SK-N-SH (cell line): ENCODE measurements around the gene MRPS23. TPM values are rescaled to one million over a fixed set of nuclear protein-coding genes. Genes with fewer than 3 reads are reported as not detected.
A peak's percentile ranks its signal among the peaks of the same experiment; 100 is the strongest.

ENCODE experiments used
- CTCF ChIA-PET: fragments of 300-600, 350-600 bp; formaldehyde crosslinking; extraction: SDS; loops from one replicate; lab custom pipeline; 2021; lab: Yijun Ruan, JAX
- POLR2A ChIA-PET: fragments of 350-600 bp; sonication (Branson Sonifier 250); formaldehyde crosslinking; extraction: SDS; loops from one replicate; lab custom pipeline; 2020; ENCODE audit warnings: antibody characterized with exemption, inconsistent platforms; lab: Yijun Ruan, JAX
- DNase-seq: peaks from one replicate; pipeline ENCODE4 v3.0.0; 2012
- H2AFZ ChIP-seq: fragments of 200-600 bp; sonication (generic); 2 replicates; pipeline ENCODE4 v1.8.1; 2016; ENCODE audit warnings: antibody characterized with exemption, mild to moderate bottlenecking, low read depth
- H3F3A ChIP-seq: fragments of 200-600 bp; sonication (generic); replicated peaks from 2 replicates; pipeline ENCODE3; 2016; ENCODE audit warnings: antibody characterized with exemption, mild to moderate bottlenecking; ENCODE audit not compliant: insufficient read depth
- H3K27ac ChIP-seq, 2 experiments: fragments of 200-500 bp in 1 of 2; fragments of 200-600 bp in 1 of 2; sonication (Bioruptor generic) in 1 of 2; sonication (generic), shearing (Covaris generic) in 1 of 2; 2 replicates each; pipeline versions ENCODE4 v1.5.1 to v1.6.1; 2014 to 2016; ENCODE audit warnings: low read depth in 2 of 2, inconsistent platforms in 1 of 2, low read length in 1 of 2, mild to moderate bottlenecking in 1 of 2, mixed read lengths in 1 of 2
- H3K27me3 ChIP-seq: fragments of 200-600 bp; sonication (generic), shearing (Covaris generic); 2 replicates; pipeline ENCODE4 v1.6.1; 2016; ENCODE audit warnings: mixed run types; ENCODE audit not compliant: insufficient read depth
- H3K36me3 ChIP-seq, 2 experiments: fragments of 200-500 bp in 1 of 2; fragments of 200-600 bp in 1 of 2; sonication (Bioruptor generic) in 1 of 2; sonication (generic) in 1 of 2; replicated peaks in 1 of 2; 2 replicates each; pipeline versions ENCODE3 to v1.5.1; 2014 to 2016; ENCODE audit warnings: low read length in 1 of 2, mild to moderate bottlenecking in 1 of 2; ENCODE audit not compliant: insufficient read depth in 2 of 2, control insufficient read depth in 1 of 2
- H3K4me1 ChIP-seq, 2 experiments: fragments of 200-500 bp in 1 of 2; fragments of 200-600 bp in 1 of 2; sonication (Bioruptor generic) in 1 of 2; sonication (generic), shearing (Covaris generic) in 1 of 2; 2 replicates each; pipeline versions ENCODE4 v1.5.1 to v1.6.1; 2014 to 2016; ENCODE audit warnings: low read depth in 1 of 2, low read length in 1 of 2, mixed run types in 1 of 2; ENCODE audit not compliant: insufficient read depth in 2 of 2, control insufficient read depth in 1 of 2
- H3K4me2 ChIP-seq: fragments of 200-600 bp; sonication (generic), shearing (Covaris generic); 2 replicates; pipeline ENCODE4 v1.6.1; 2017; ENCODE audit warnings: mixed run types
- H3K4me3 ChIP-seq, 2 experiments: fragments of 200-500 bp in 1 of 2; fragments of 200-600 bp in 1 of 2; sonication (Bioruptor generic) in 1 of 2; sonication (generic), shearing (Covaris generic) in 1 of 2; 2 replicates each; pipeline versions ENCODE4 v1.5.1 to v1.8.1; 2014 to 2016; ENCODE audit warnings: low read depth in 2 of 2, inconsistent platforms in 1 of 2, low read length in 1 of 2, mild to moderate bottlenecking in 1 of 2, mixed read lengths in 1 of 2, moderate library complexity in 1 of 2
- H3K79me2 ChIP-seq: fragments of 200-600 bp; sonication (generic); 2 replicates; pipeline ENCODE4 v1.8.1; 2017; ENCODE audit warnings: mild to moderate bottlenecking; ENCODE audit not compliant: insufficient read depth
- H3K9ac ChIP-seq: fragments of 200-600 bp; sonication (generic); 2 replicates; pipeline ENCODE4 v1.6.1; 2017; ENCODE audit warnings: mixed run types
- H3K9me2 ChIP-seq: fragments of 200-600 bp; sonication (generic); 2 replicates; pipeline ENCODE4 v1.6.1; 2017; ENCODE audit warnings: mixed run types
- H3K9me3 ChIP-seq: fragments of 200-600 bp; sonication (generic); 2 replicates; pipeline ENCODE4 v1.6.1; 2017; ENCODE audit warnings: mixed run types, mild to moderate bottlenecking, moderate library complexity
- H4K20me1 ChIP-seq: fragments of 200-600 bp; sonication (generic); 2 replicates; pipeline ENCODE4 v1.6.1; 2017; ENCODE audit warnings: mild to moderate bottlenecking, mixed run types; ENCODE audit not compliant: insufficient read depth
- CHD2 ChIP-seq: fragments of 150-350 bp; IDR thresholded peaks from 2 replicates; pipeline ENCODE4 v1.6.1; 2018; ENCODE audit warnings: low read length; ENCODE audit not compliant: partially characterized antibody
- EP300 ChIP-seq, 2 experiments: IDR thresholded peaks; 2 replicates each; pipeline versions ENCODE4 v1.4.0 to v1.6.1; 2012; ENCODE audit warnings: borderline replicate concordance in 1 of 2, low read depth in 1 of 2, low read length in 1 of 2
- EZH2phosphoT487 ChIP-seq: fragments of 200-600 bp; sonication (generic); IDR thresholded peaks from 2 replicates; pipeline ENCODE4 v1.6.1; 2017; ENCODE audit warnings: low read depth, mixed run types, mild to moderate bottlenecking, antibody characterized with exemption, moderate library complexity, borderline replicate concordance
- FOSL2 ChIP-seq: IDR thresholded peaks from 2 replicates; pipeline ENCODE4 v1.4.0; 2012; ENCODE audit warnings: low read depth, mild to moderate bottlenecking, moderate library complexity, borderline replicate concordance
- FOXM1 ChIP-seq: IDR thresholded peaks from 2 replicates; pipeline ENCODE4 v1.4.0; 2012; ENCODE audit warnings: low read depth, mild to moderate bottlenecking
- NFIC ChIP-seq: IDR thresholded peaks from 2 replicates; pipeline ENCODE4 v1.4.0; 2012; ENCODE audit warnings: borderline replicate concordance
- RXRA ChIP-seq: IDR thresholded peaks from 2 replicates; pipeline ENCODE4 v1.4.0; 2012; ENCODE audit warnings: low read depth, mild to moderate bottlenecking, borderline replicate concordance
- SIN3A ChIP-seq: IDR thresholded peaks from 2 replicates; pipeline ENCODE4 v1.6.1; 2012; ENCODE audit warnings: low read depth, mild to moderate bottlenecking, low read length, moderate library complexity, borderline replicate concordance
- TCF12 ChIP-seq: IDR thresholded peaks from 2 replicates; pipeline ENCODE4 v1.4.0; 2012
- TEAD4 ChIP-seq: IDR thresholded peaks from 2 replicates; pipeline ENCODE4 v1.4.0; 2012; ENCODE audit warnings: mild to moderate bottlenecking, borderline replicate concordance; ENCODE audit not compliant: insufficient read depth
- WGBS: methylation state at CpG from one replicate; pipeline ENCODE4 v1.1.6; 2017; ENCODE audit warnings: low lambda C conversion rate; 5-methylcytosine and 5-hydroxymethylcytosine counted together
- polyA plus RNA-seq, 3 experiments: library from polyadenylated mRNA; depleted of rRNA; stranded (reverse); fragments of >200 nt; gene quantifications; 2 replicates each; pipeline ENCODE4 v1.2.3, GENCODE V29; 2012
- TF ChIP-seq, protein P1 (sequence below): IDR thresholded peaks from 2 replicates; pipeline ENCODE4 v1.4.0; 2012; ENCODE audit warnings: low read depth
- TF ChIP-seq, protein P2 (sequence below): IDR thresholded peaks from 2 replicates; pipeline ENCODE4 v1.6.1; 2012; ENCODE audit warnings: mild to moderate bottlenecking, low read depth, low read length, moderate library complexity

MRPS23 gene
- polyA plus RNA-seq, 1 of the 3 experiments (the other 2 are of a cell fraction), result 105 TPM

DNA sequence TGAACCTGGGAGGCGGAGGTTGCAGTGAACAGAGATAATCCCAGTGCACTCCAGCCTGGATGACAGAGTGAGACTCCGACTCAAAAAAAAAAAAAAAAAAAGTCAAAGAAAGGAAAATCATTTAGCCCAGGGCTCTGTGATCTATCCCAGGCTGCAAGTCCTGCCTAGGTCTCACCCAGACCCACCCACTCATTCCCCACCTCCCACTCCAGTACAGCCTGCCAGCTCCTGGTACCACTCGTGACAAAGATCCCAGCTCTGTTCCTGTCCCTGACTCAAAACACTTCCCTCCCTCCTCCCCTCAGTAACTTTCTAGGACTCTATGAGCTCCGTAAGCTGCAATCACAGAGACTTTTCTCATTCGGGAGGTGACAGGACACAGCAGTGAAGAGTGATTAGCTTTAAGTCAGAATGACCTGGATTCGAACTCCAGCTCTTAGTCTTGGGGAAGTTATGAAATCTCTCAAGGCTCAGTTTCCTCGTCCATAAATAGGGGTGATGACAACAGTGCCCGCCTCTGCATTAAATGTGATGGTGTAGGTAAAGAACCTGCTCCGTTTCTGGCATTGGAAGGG is 28.0 kb upstream of the MRPS23 start (continued):
- TF ChIP-seq, protein P1, sequence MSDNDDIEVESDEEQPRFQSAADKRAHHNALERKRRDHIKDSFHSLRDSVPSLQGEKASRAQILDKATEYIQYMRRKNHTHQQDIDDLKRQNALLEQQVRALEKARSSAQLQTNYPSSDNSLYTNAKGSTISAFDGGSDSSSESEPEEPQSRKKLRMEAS, result no peak
- TF ChIP-seq NFIC (no peak), EZH2phosphoT487 (no peak), CHD2 (no peak), TEAD4 (no peak), TCF12 (no peak), RXRA (no peak), FOSL2 (no peak)
- TF ChIP-seq, protein P2, sequence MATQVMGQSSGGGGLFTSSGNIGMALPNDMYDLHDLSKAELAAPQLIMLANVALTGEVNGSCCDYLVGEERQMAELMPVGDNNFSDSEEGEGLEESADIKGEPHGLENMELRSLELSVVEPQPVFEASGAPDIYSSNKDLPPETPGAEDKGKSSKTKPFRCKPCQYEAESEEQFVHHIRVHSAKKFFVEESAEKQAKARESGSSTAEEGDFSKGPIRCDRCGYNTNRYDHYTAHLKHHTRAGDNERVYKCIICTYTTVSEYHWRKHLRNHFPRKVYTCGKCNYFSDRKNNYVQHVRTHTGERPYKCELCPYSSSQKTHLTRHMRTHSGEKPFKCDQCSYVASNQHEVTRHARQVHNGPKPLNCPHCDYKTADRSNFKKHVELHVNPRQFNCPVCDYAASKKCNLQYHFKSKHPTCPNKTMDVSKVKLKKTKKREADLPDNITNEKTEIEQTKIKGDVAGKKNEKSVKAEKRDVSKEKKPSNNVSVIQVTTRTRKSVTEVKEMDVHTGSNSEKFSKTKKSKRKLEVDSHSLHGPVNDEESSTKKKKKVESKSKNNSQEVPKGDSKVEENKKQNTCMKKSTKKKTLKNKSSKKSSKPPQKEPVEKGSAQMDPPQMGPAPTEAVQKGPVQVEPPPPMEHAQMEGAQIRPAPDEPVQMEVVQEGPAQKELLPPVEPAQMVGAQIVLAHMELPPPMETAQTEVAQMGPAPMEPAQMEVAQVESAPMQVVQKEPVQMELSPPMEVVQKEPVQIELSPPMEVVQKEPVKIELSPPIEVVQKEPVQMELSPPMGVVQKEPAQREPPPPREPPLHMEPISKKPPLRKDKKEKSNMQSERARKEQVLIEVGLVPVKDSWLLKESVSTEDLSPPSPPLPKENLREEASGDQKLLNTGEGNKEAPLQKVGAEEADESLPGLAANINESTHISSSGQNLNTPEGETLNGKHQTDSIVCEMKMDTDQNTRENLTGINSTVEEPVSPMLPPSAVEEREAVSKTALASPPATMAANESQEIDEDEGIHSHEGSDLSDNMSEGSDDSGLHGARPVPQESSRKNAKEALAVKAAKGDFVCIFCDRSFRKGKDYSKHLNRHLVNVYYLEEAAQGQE, result no peak

DNA sequence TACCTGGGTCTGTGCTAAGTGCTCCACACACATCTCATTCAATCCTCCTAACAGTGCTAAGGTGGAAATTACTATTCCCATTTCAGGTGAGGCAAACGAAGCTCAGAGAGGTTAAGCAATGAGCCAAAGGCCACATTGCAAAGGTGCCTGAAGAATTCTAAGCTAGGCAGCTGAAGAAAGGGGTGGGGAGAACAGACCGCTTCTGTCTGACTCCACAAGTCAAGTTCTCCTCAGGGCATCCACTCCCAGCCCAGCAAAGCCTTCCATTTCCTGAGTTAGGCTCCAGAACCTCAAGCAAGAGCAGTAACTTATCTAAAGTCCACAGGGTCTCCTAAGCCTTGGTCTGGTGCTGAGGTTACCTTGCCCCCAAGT is 27.0 kb upstream of the MRPS23 start:
- no peaks in the 10 kb centered on the region for H3K9me3 ChIP-seq
- DNase-seq, result no peak
- peaks cover 13 to 16% of the 10 kb centered on the region in 2 experiments for H3K36me3 ChIP-seq
- peak overlapping the region in 1 of 2 experiments; percentile 100; a peak in 3 of 4 replicates for H3K27ac ChIP-seq
- no peaks in the 10 kb centered on the region for H3K9me2 ChIP-seq
- ChIA-PET CTCF (interaction anchor here (0.6 to 7.3 kb wide), 7 partner anchors 12 to 236 kb away, joined by 3 to 57 read pairs (median 5); no protein-coding TSS in a partner anchor), POLR2A (no interaction called here)
- TF ChIP-seq CHD2 (no peak), EP300 (IDR thresholded peaks at IDR 0.05; ENCODE audit: borderline replicate concordance in 1 of 2, low read depth in 1 of 2, low read length in 1 of 2) (no peak), FOXM1 (no peak), SIN3A (no peak)
- H3K4me1 ChIP-seq, result peaks cover 44 to 73% of the 10 kb centered on the region in 2 experiments
- H4K20me1 ChIP-seq, result no peaks in the 10 kb centered on the region
- H3K4me3 ChIP-seq, result no peak overlapping the region
- H3K9ac ChIP-seq, result peak overlapping the region; percentile 41; the same call in 1 of the 2 replicates
- peaks cover 58% of the 10 kb centered on the region for H3F3A ChIP-seq
- no peak overlapping the region for H2AFZ ChIP-seq
- no peaks in the 10 kb centered on the region for H3K27me3 ChIP-seq
- H3K4me2 ChIP-seq, result no peak overlapping the region
- WGBS, result 67% methylated on average over 2 of the region's 2 CpGs
- peaks cover 35% of the 10 kb centered on the region for H3K79me2 ChIP-seq
